NCI-H748 (cell line): ENCODE measurements around the gene CDKAL1.
"Not testable (repeated sequence)": the region's sequence is repeated elsewhere in the genome, so short reads cannot be mapped to it uniquely, and the experiment has no call there.

Source experiments
- DNase-seq: peaks from one replicate; lab custom pipeline; 2025; ENCODE audit not compliant: unreplicated experiment; lab: John Stamatoyannopoulos, UW

CDKAL1 gene

GRCh38 chr6:21222656-21223055, 688.4 kb downstream of the CDKAL1 start:
- no peak for DNase-seq

DNA sequence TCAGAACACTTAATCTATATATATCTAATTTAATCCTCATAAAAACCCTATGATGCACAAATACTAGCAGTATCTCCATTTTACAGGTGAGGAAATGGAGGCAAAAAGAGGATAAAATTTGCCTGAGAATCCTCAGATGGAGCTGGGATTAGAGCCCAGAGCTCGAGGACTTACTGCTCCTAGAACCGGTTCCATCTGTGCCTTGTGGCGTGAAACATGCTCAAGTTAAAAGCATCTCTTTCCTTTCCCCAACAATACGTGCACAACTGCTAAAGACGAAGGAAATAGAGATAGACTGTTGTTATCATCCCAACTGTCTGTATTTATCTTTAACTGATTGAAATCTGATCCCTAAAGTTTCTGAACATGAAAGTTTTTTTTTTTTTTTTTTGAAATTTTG, 691.7 kb downstream of the CDKAL1 start:
- DNase-seq: no peak

- DNase-seq: no peak
Observed at GRCh38 chr6:21227486-21227885, 693.2 kb downstream of the CDKAL1 start.

DNA sequence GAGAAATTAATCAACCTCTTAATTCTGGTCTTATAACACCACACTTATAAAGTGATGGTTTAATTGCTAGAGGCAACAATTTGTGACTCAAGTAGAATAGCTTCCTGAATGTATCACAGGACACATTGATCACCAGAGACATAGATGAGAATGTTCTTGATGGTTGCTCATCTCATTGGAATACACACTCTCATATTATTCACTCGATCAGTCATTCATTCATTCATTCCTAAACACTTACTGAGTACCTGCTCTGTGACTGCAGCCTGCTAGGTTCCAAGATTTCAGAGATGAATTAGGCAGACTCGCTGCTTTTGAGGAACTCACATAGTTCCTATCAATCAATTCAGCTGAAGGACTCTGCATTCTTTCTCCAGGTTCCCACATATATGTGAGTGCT, 694.2 kb downstream of the CDKAL1 start:
- DNase-seq: no peak

- DNase-seq: no peak
Observed at GRCh38 chr6:21228876-21229460, 694.7 kb downstream of the CDKAL1 start.

- DNase-seq: no peak
Observed at GRCh38 chr6:21230536-21230935, 696.3 kb downstream of the CDKAL1 start.

DNA sequence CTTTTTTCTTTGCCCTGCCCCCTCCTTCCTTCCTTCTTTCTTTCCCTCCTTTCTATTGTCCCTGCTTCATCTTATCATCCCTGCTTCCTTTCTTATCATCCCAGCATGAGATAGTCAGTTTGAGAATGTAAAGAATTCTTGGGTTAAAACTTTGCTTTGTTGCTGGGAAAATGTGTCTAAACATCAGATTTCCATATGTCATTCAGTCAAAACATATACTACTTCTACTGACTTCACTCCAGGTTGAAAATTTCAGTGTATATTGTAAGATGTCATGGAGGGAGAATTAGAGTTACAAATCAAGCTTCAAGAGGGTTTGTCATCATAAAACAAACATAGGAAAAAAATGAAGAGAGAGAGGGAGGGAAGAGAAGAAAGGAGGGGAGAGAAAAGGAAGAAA, 700.9 kb downstream of the CDKAL1 start:
- no peak for DNase-seq

GRCh38 chr6:21238208-21238607, 704.0 kb downstream of the CDKAL1 start:
- no peak for DNase-seq

GRCh38 chr6:21240709-21241108, 706.5 kb downstream of the CDKAL1 start:
- DNase-seq: no peak

GRCh38 chr6:21241231-21242130, 707.2 kb downstream of the CDKAL1 start:
- no peak for DNase-seq

DNA sequence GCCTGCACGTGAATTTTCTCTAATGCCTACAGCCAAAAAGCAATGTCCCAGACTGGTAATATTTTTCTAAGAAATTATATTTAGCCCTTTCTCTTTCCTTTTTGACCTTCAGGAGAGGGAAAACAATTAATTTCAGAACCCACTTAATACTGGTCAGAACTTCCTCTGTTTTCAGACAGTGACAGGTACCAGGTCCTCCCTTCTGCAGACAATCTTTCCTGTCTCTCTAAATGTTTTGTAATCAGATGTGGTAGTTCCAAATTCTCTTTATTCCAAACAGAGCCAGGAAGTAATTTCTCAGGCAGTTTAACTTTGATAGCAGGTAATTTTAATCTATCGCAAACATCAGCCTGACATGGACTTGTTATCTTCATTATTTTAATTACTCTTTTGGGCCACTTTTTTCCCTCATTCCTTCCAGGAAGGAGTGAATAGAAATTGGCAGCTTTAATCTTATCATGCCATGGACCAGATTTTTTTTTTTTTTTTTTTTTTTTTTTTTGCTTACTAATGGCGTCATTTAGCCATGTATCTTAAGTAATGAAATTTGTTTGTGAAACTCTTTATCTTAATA, 710.7 kb downstream of the CDKAL1 start:
- DNase-seq: no peak

GRCh38 chr6:21245488-21245887, 711.2 kb downstream of the CDKAL1 start:
- no peak for DNase-seq

- DNase-seq: no peak
Observed at GRCh38 chr6:21246075-21246474, 711.8 kb downstream of the CDKAL1 start.

- not testable (repeated sequence) for DNase-seq
Observed at GRCh38 chr6:21254460-21254859, 720.2 kb downstream of the CDKAL1 start.

DNA sequence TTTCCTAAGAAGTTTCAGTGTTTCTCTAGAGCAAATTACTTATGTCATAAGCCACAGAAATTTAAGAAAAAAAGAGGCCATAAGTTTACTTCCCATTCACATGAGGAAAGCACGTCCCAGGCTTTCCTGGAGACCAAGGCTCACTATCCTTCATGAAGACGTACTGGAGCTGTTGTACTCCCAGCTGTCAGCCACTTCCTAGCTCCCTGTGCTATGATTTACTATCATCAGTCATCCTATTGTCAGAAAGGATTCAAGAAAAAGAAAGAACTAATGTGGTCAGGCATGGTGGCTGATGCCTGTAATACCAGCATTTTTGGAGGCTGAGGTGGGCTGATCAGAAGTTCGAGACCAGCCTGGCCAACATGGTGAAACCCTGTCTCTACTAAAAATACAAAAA, 721.9 kb downstream of the CDKAL1 start:
- no peak for DNase-seq

DNA sequence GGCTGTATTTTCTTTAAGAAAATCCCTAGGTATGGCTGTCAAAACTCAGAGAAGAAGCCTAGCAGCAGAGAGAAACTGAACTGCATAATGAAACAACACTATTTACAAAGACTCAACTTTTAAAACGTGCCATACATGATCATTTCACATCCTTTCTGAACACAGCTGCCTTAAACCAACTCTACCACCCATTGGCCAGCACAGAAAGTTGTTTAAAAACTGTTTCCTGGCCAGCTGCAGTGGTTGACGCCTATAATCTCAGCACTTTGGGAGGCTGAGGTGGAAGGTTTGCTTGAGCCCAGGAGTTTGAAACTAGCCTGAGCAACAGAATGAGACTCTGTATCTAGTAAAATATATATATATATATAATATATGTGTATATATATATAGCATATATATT, 722.9 kb downstream of the CDKAL1 start:
- no peak for DNase-seq

GRCh38 chr6:21258665-21259064, 724.4 kb downstream of the CDKAL1 start:
- no peak for DNase-seq

GRCh38 chr6:21259660-21260059, 725.4 kb downstream of the CDKAL1 start:
- no peak for DNase-seq

- DNase-seq: no peak
Observed at GRCh38 chr6:21262504-21262903, 728.2 kb downstream of the CDKAL1 start.

DNA sequence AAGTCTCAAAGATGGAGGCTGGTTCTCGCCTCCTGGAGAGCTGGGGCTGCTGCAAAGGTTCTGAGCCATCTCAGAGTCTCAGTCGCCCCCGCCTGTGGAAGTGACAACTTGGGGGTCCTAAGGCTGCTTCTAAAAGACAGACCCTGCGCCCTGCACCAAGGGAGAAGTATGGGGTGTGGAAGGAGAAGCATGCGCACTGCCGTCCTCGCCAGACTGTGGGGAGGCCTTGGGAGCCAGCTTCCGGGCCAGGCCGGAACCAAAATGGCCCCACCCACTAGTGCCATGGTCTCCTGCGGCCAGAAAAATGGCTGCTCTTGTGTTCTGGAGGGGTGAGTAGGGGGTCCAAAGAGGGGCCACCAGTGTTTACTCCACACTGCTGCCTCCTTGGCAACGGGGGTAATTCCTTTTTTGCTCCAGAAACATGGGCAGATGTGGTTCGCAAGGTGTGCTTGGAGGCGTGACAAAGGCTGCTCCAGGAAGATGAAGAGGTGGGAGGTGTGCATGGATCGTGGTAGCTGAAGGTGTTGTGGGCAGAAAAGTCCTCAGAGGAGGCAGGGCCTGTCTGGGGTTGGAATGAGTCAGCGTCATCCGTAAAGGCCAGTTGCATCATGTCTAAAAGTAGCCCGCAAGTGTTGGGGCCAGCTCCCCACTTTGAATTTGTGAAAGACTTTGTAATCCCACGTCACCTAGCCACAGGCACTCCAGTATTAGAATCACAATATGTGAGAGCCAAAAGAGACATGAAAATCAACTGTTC, 729.5 kb downstream of the CDKAL1 start:
- peak; percentile 92 for DNase-seq

GRCh38 chr6:21264288-21265033, 730.2 kb downstream of the CDKAL1 start:
- peak; percentile 96 for DNase-seq
